DOHH2 (cell line): ENCODE results near the gene CCNB3.

Source experiments
- CTCF ChIP-seq: fragments of 200-600 bp; sonication (generic); IDR thresholded peaks from one replicate; pipeline ENCODE4 v1.5.1; 2014; ENCODE audit warnings: antibody characterized with exemption, mild to moderate bottlenecking, low read depth, low read length; ENCODE audit not compliant: poor library complexity, severe bottlenecking
- EZH2phosphoT487 ChIP-seq: fragments of 200-600 bp; sonication (generic); IDR thresholded peaks from 2 replicates; pipeline ENCODE4 v1.6.1; 2017; ENCODE audit warnings: borderline replicate concordance, mild to moderate bottlenecking, antibody characterized with exemption, low read length, moderate library complexity, mixed read lengths

DNA sequence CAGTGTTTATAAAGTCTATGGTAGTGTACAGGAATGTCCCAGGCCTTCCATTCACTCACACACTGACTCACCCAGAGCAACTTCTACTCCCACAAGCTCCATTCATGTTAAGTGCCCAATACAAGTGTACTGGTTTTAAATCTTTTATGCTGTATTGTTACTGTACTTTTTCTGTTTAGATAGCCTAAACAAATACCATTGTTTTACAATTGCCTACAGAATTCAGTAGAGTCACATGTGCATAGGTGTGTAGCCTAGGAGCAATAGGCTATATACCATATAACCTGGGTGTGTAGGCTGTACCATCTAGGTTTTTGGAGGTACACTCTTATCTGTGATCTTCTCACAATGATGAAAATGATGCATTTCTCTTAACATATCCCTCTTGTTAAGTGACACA lies 139.4 kb downstream of the CCNB3 start:
- TF ChIP-seq CTCF (no peak), EZH2phosphoT487 (no peak)
